B cell (primary cell): ENCODE measurements around the gene GPR108. TPM values are rescaled to one million over a fixed set of nuclear protein-coding genes. Genes with fewer than 3 reads are reported as not detected.

Source experiments
- ATAC-seq: fragments of 200-7000 bp; cut with Tn5 transposase; one replicate; pipeline ENCODE4 v1.10.0; 2021; ENCODE audit warnings: low read depth, mild to moderate bottlenecking, moderate number of reproducible peaks, moderate library complexity
- CTCF ChIA-PET: fragments of 350-600 bp; sonication (Branson Sonifier 250); formaldehyde crosslinking; loops from one replicate; lab custom pipeline; 2021; ENCODE audit warnings: antibody characterized with exemption, inconsistent platforms; lab: Charles Lee
- POLR2A ChIA-PET: fragments of 350-600 bp; sonication (Branson Sonifier 250); formaldehyde crosslinking; loops from one replicate; lab custom pipeline; 2021; ENCODE audit warnings: antibody characterized with exemption; lab: Charles Lee
- DNase-seq: peaks from one replicate; pipeline ENCODE4 v3.0.0; 2013
- H2AFZ ChIP-seq: 2 replicates; pipeline ENCODE4 v1.6.1; 2012; ENCODE audit warnings: mild to moderate bottlenecking, low read depth, low read length; ENCODE audit not compliant: insufficient read depth, poor library complexity, severe bottlenecking
- H3K27ac ChIP-seq, 2 donors: 1 replicate in 1 of 2; 2 replicates in 1 of 2; pipeline ENCODE4 v1.5.1; 2012 to 2013; ENCODE audit warnings: low read length in 2 of 2, mild to moderate bottlenecking in 2 of 2, moderate library complexity in 1 of 2
- H3K27me3 ChIP-seq, 4 experiments: fragments of 200-600 bp in 1 of 4; sonication (generic) in 1 of 4; replicated peaks in 1 of 4; 1 replicate in 2 of 4; 2 replicates in 2 of 4; pipeline versions ENCODE4 v1.6.1 to v1.7.0; 2013 to 2016; ENCODE audit warnings: low read length in 3 of 4, mild to moderate bottlenecking in 2 of 4, mixed read lengths in 1 of 4, moderate library complexity in 1 of 4; ENCODE audit not compliant: insufficient read depth in 4 of 4, control insufficient read depth in 3 of 4; ENCODE audit errors: control extremely low read depth in 1 of 4
- H3K36me3 ChIP-seq, 2 experiments: replicated peaks in 1 of 2; 1 replicate in 1 of 2; 2 replicates in 1 of 2; pipeline versions ENCODE4 v1.6.1 to v1.7.1; 2013; ENCODE audit warnings: low read length in 1 of 2; ENCODE audit not compliant: insufficient read depth in 2 of 2, control insufficient read depth in 1 of 2; ENCODE audit errors: control extremely low read depth in 1 of 2, extremely low read depth in 1 of 2
- H3K4me1 ChIP-seq, 2 donors: fragments of 200-600 bp in 1 of 2; sonication (generic) in 1 of 2; 1 replicate in 1 of 2; 2 replicates in 1 of 2; pipeline versions ENCODE4 v1.5.1 to v1.6.1; 2013 to 2017; ENCODE audit warnings: low read length in 2 of 2; ENCODE audit not compliant: control insufficient read depth in 2 of 2, insufficient read depth in 2 of 2
- H3K4me2 ChIP-seq: replicated peaks from 2 replicates; pipeline ENCODE3; 2012; ENCODE audit warnings: mild to moderate bottlenecking, low read depth, low read length; ENCODE audit not compliant: poor library complexity, severe bottlenecking
- H3K4me3 ChIP-seq, 5 experiments: fragments of 200-600 bp in 1 of 5; sonication (generic) in 1 of 5; 1 replicate in 3 of 5; 2 replicates in 2 of 5; pipeline versions ENCODE4 v1.5.1 to v1.7.0; 2011 to 2016; ENCODE audit warnings: low read length in 4 of 5, mild to moderate bottlenecking in 4 of 5, low read depth in 2 of 5, control low read depth in 1 of 5, moderate library complexity in 1 of 5; ENCODE audit not compliant: insufficient read depth in 1 of 5; ENCODE audit errors: control extremely low read depth in 1 of 5, extremely low read depth in 1 of 5
- H3K79me2 ChIP-seq: fragments of 200-600 bp; sonication (generic); one replicate; pipeline ENCODE4 v1.6.0; 2016; ENCODE audit warnings: low read length; ENCODE audit not compliant: control insufficient read depth, insufficient read depth
- H3K9ac ChIP-seq: fragments of 200-600 bp; sonication (generic); 2 replicates; pipeline ENCODE4 v1.6.1; 2017; ENCODE audit warnings: mild to moderate bottlenecking, low read length, moderate library complexity
- H3K9me3 ChIP-seq, 3 donors: one replicate each; pipeline versions ENCODE4 v1.6.1 to v1.7.1; 2013; ENCODE audit warnings: low read length in 2 of 3; ENCODE audit not compliant: control insufficient read depth in 2 of 3, insufficient read depth in 1 of 3; ENCODE audit errors: control extremely low read depth in 1 of 3
- H4K20me1 ChIP-seq: 2 replicates; pipeline ENCODE4 v1.6.0; 2012; ENCODE audit warnings: mild to moderate bottlenecking, low read length; ENCODE audit not compliant: insufficient read depth, control insufficient read depth, poor library complexity, severe bottlenecking
- H3K27ac Mint-ChIP-seq: one replicate; pipeline ENCODE4 v1.8.0; 2021; ENCODE audit warnings: mixed read lengths
- H3K27me3 Mint-ChIP-seq: one replicate; pipeline ENCODE4 v1.8.0; 2021; ENCODE audit warnings: mixed read lengths
- H3K4me1 Mint-ChIP-seq: one replicate; pipeline ENCODE4 v1.8.0; 2021; ENCODE audit warnings: mixed read lengths
- H3K4me3 Mint-ChIP-seq: one replicate; pipeline ENCODE4 v1.8.0; 2021; ENCODE audit warnings: mixed read lengths
- H3K9me3 Mint-ChIP-seq: one replicate; pipeline ENCODE4 v1.8.0; 2022; ENCODE audit warnings: mixed read lengths; ENCODE audit not compliant: insufficient read depth
- EZH2 ChIP-seq: IDR thresholded peaks from 2 replicates; pipeline ENCODE4 v1.6.1; 2012; ENCODE audit warnings: borderline replicate concordance, low read depth, mild to moderate bottlenecking, moderate library complexity, low read length; ENCODE audit not compliant: insufficient read depth, poor library complexity, severe bottlenecking
- WGBS: methylation state at CpG from one replicate; pipeline ENCODE4 v1.1.5; 2013; ENCODE audit warnings: missing lambda C conversion rate; ENCODE audit not compliant: insufficient coverage; 5-methylcytosine and 5-hydroxymethylcytosine counted together
- intact Hi-C: fragments of 100-400 bp; cut with micrococcal nuclease; formaldehyde crosslinking; loops from one replicate; pipeline ENCODE4 v1.10.0; 2022
- polyA plus RNA-seq: library from polyadenylated mRNA; depleted of rRNA; stranded (reverse); fragments of >200 nt; gene quantifications from 2 replicates; pipeline ENCODE4 v1.2.3, GENCODE V29; 2012
- total RNA-seq, 2 donors: library from RNA; stranded (reverse); fragments of 120-200 nt in 1 of 2; gene quantifications; 1 replicate in 1 of 2; 2 replicates in 1 of 2; pipeline versions ENCODE4 v1.2.3 to v1.2.4, GENCODE V29; 2013 to 2022
- TF ChIP-seq, protein P1 (sequence below): fragments of 200-600 bp; IDR thresholded peaks from one replicate; pipeline ENCODE4 v1.8.0; 2022; ENCODE audit warnings: antibody characterized with exemption, mild to moderate bottlenecking

GPR108 gene
- total and polyA plus RNA-seq, 2 donors (not counting 1 experiment from before 2014, with no cell fraction given): 79.0 to 82.5 TPM

GRCh38 chr19:6754136-6754535, 16.8 kb upstream of the GPR108 start:
- Histone ChIP-seq H3K4me3 (no peak overlapping the region), H3K9ac (no peak overlapping the region), H3K36me3 (peaks cover 0 to 37% of the 10 kb centered on the region in 2 experiments), H3K79me2 (peaks cover 19% of the 10 kb centered on the region), H4K20me1 (peaks cover 25% of the 10 kb centered on the region), H3K9me3 (no peaks in the 10 kb centered on the region), H3K27me3 (no peaks in the 10 kb centered on the region), H3K4me1 (peaks cover 14 to 29% of the 10 kb centered on the region in 2 donors), H2AFZ (no peak overlapping the region), H3K4me2 (peak overlapping the region; percentile 83), H3K27ac (no peak overlapping the region)
- TF ChIP-seq, protein P1, sequence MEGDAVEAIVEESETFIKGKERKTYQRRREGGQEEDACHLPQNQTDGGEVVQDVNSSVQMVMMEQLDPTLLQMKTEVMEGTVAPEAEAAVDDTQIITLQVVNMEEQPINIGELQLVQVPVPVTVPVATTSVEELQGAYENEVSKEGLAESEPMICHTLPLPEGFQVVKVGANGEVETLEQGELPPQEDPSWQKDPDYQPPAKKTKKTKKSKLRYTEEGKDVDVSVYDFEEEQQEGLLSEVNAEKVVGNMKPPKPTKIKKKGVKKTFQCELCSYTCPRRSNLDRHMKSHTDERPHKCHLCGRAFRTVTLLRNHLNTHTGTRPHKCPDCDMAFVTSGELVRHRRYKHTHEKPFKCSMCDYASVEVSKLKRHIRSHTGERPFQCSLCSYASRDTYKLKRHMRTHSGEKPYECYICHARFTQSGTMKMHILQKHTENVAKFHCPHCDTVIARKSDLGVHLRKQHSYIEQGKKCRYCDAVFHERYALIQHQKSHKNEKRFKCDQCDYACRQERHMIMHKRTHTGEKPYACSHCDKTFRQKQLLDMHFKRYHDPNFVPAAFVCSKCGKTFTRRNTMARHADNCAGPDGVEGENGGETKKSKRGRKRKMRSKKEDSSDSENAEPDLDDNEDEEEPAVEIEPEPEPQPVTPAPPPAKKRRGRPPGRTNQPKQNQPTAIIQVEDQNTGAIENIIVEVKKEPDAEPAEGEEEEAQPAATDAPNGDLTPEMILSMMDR: no peak
- TF ChIP-seq EZH2: no peak
- Mint-ChIP-seq H3K4me3 (no peak overlapping the region), H3K27me3 (no peaks in the 10 kb centered on the region), H3K4me1 (peaks cover 28% of the 10 kb centered on the region), H3K9me3 (no peaks in the 10 kb centered on the region), H3K27ac (no peak overlapping the region)
- DNase-seq (no peak), ATAC-seq (no peak)
- ChIA-PET CTCF (interaction anchor here (0.7 to 3.8 kb wide), 9 partner anchors 11 to 294 kb away, joined by 3 to 22 read pairs (median 8); partner anchors contain the start of genes GPR108, SLC25A23 and VAV1), POLR2A (interaction anchor here (1.3 to 2.2 kb wide), 2 partner anchors 16 to 60 kb away, joined by 4 to 6 read pairs; partner anchors contain the start of gene GPR108)
- WGBS: 90% methylated on average over 22 of the region's 22 CpGs
- intact Hi-C loops: loop anchor here (5.0 kb wide), 1 partner anchor 122 kb away; no protein-coding TSS in a partner anchor
